ENCODE results near the gene RAB35. TPM values are rescaled to one million over a fixed set of nuclear protein-coding genes. Genes with fewer than 3 reads are reported as not detected.

The RAB35 gene
- total RNA-seq, 2 donors from 2014 or later, result 13.4 to 17.6 TPM

GRCh38 chr12:120125029-120125428, 8.5 kb upstream of the RAB35 start:
- no peak for DNase-seq (ENCODE audit: low spot score)
- no peak for TF ChIP-seq CTCF (IDR thresholded peaks at IDR 0.05)
- H3K4me3 ChIP-seq, result no peak overlapping the region
- no peaks in the 10 kb centered on the region for H3K27me3 ChIP-seq
- no peaks in the 10 kb centered on the region for H3K4me1 ChIP-seq
- no peak overlapping the region for H3K27ac ChIP-seq
- peaks cover 33% of the 10 kb centered on the region for H3K36me3 ChIP-seq
- no peaks in the 10 kb centered on the region for H3K9me3 ChIP-seq

GRCh38 chr12:120121766-120122293, 5.3 kb upstream of the RAB35 start:
- Histone ChIP-seq H3K4me1 (peaks cover 0 to 18% of the 10 kb centered on the region in 2 donors), H3K36me3 (peaks cover 3% of the 10 kb centered on the region), H3K9me3 (no peaks in the 10 kb centered on the region), H3K27ac (no peak overlapping the region), H3K27me3 (no peaks in the 10 kb centered on the region), H3K4me3 (no peak overlapping the region)
- DNase-seq (ENCODE audit: low spot score), result no peak
- TF ChIP-seq CTCF (IDR thresholded peaks at IDR 0.05), result no peak

- Histone ChIP-seq H3K27ac (no peak overlapping the region), H3K9me3 (no peaks in the 10 kb centered on the region), H3K27me3 (no peaks in the 10 kb centered on the region), H3K4me1 (peaks cover 0 to 18% of the 10 kb centered on the region in 2 donors), H3K4me3 (no peak overlapping the region), H3K36me3 (no peaks in the 10 kb centered on the region)
- TF ChIP-seq CTCF (IDR thresholded peaks at IDR 0.05), result no peak
- no peak for DNase-seq (ENCODE audit: low spot score)
These were observed 4.8 kb upstream of the RAB35 start for GRCh38 chr12:120121343-120121742.

- H3K9me3 ChIP-seq, result no peaks in the 10 kb centered on the region
- H3K4me1 ChIP-seq, result peaks cover 0 to 34% of the 10 kb centered on the region in 2 donors
- H3K36me3 ChIP-seq, result no peaks in the 10 kb centered on the region
- TF ChIP-seq CTCF (IDR thresholded peaks at IDR 0.05), result no peak
- H3K27ac ChIP-seq, result no peak overlapping the region
- H3K4me3 ChIP-seq, result no peak overlapping the region
- no peaks in the 10 kb centered on the region for H3K27me3 ChIP-seq
- DNase-seq (ENCODE audit: low spot score), result no peak
These were observed 2.9 kb upstream of the RAB35 start for GRCh38 chr12:120119271-120119973.

- Histone ChIP-seq H3K27me3 (no peaks in the 10 kb centered on the region), H3K4me1 (peaks cover 0 to 34% of the 10 kb centered on the region in 2 donors), H3K36me3 (no peaks in the 10 kb centered on the region), H3K4me3 (peak overlapping the region in 1 of 2 donors; percentile 4), H3K9me3 (no peaks in the 10 kb centered on the region), H3K27ac (no peak overlapping the region)
- TF ChIP-seq CTCF (IDR thresholded peaks at IDR 0.05), result no peak
- DNase-seq (ENCODE audit: low spot score), result no peak
These were observed 1.9 kb upstream of the RAB35 start for GRCh38 chr12:120118321-120119061.

Data from right atrium auricular region (tissue), 2 donors.